Endothelial cell of umbilical vein (primary cell): ENCODE results near the gene ZNF609. TPM values are rescaled to one million over a fixed set of nuclear protein-coding genes. Genes with fewer than 3 reads are reported as not detected.

Source experiments
- BruUV-seq: library from RNA; stranded (reverse); fragments of 400-500 nt; replicated peaks from 2 replicates; lab custom pipeline; 2021; lab: Mats Ljungman, UMichigan
- CTCF ChIA-PET: fragments of 300-600, 350-600 bp; sonication (Branson Sonifier 250); formaldehyde crosslinking; loops from one replicate; lab custom pipeline; 2021; ENCODE audit warnings: antibody characterized with exemption, inconsistent platforms; lab: Charles Lee
- POLR2A ChIA-PET: fragments of 300-600, 350-600 bp; sonication (Branson Sonifier 250); formaldehyde crosslinking; loops from one replicate; lab custom pipeline; 2021; ENCODE audit warnings: antibody characterized with exemption, inconsistent platforms; lab: Charles Lee
- DNase-seq: peaks from one replicate; pipeline ENCODE4 v3.0.0-alpha.2; 2011; ENCODE audit warnings: low read depth, low spot score
- FAIRE-seq: peaks from 2 replicates; lab custom pipeline; 2011; peaks lifted over from hg19 to GRCh38; lab: Jason Lieb, UNC
- H2AFZ ChIP-seq: 2 replicates; pipeline ENCODE4 v1.6.0; 2012; ENCODE audit warnings: low read depth, low read length, control low read depth, inconsistent platforms
- H3K27ac ChIP-seq: 2 replicates; pipeline ENCODE4 v1.5.1; 2011; ENCODE audit warnings: low read depth, mild to moderate bottlenecking, control low read depth, low read length, moderate library complexity; ENCODE audit not compliant: insufficient read depth
- H3K27me3 ChIP-seq, 2 experiments: 2 replicates each; pipeline versions ENCODE4 v1.6.0 to v1.6.1; 2011; ENCODE audit warnings: low read length in 2 of 2, mixed read lengths in 1 of 2; ENCODE audit not compliant: control insufficient read depth in 2 of 2, insufficient read depth in 2 of 2
- H3K36me3 ChIP-seq, 2 experiments: 2 replicates in 1 of 2; 3 replicates in 1 of 2; pipeline ENCODE4 v1.5.1; 2011; ENCODE audit warnings: low read length in 2 of 2, mild to moderate bottlenecking in 1 of 2, moderate library complexity in 1 of 2; ENCODE audit not compliant: control insufficient read depth in 2 of 2, insufficient read depth in 2 of 2; ENCODE audit errors: extremely low read depth in 1 of 2
- H3K4me1 ChIP-seq: 3 replicates; pipeline ENCODE4 v1.5.1; 2011; ENCODE audit warnings: mild to moderate bottlenecking, low read length; ENCODE audit not compliant: control insufficient read depth, insufficient read depth; ENCODE audit errors: extremely low read depth
- H3K4me2 ChIP-seq: 2 replicates; pipeline ENCODE4 v1.6.1; 2011; ENCODE audit warnings: low read length, control low read depth, mixed read lengths; ENCODE audit not compliant: insufficient read depth
- H3K4me3 ChIP-seq, 3 experiments: fragments of 200-600 bp in 1 of 3; sonication (generic), shearing (Covaris generic) in 1 of 3; replicated peaks in 1 of 3; 2 replicates each; pipeline ENCODE4 v1.5.1; 2011 to 2016; ENCODE audit warnings: control low read depth in 3 of 3, low read length in 3 of 3, mild to moderate bottlenecking in 2 of 3, inconsistent platforms in 1 of 3, low read depth in 1 of 3, moderate library complexity in 1 of 3; ENCODE audit not compliant: insufficient read depth in 1 of 3
- H3K79me2 ChIP-seq: 2 replicates; pipeline ENCODE4 v1.6.0; 2012; ENCODE audit warnings: low read length, inconsistent platforms; ENCODE audit not compliant: control insufficient read depth, insufficient read depth
- H3K9ac ChIP-seq: replicated peaks from 2 replicates; pipeline ENCODE3; 2011; ENCODE audit warnings: low read length, control low read depth; ENCODE audit not compliant: insufficient read depth; ENCODE audit errors: extremely low read depth
- H3K9me1 ChIP-seq: replicated peaks from 3 replicates; pipeline ENCODE4 v1.6.0; 2011; ENCODE audit warnings: mild to moderate bottlenecking, low read length; ENCODE audit not compliant: control insufficient read depth, insufficient read depth; ENCODE audit errors: extremely low read depth
- H3K9me3 ChIP-seq: replicated peaks from 2 replicates; pipeline ENCODE4 v1.5.1; 2012; ENCODE audit warnings: low read length, inconsistent platforms; ENCODE audit not compliant: control insufficient read depth, insufficient read depth
- H4K20me1 ChIP-seq: replicated peaks from 2 replicates; pipeline ENCODE3; 2011; ENCODE audit warnings: mild to moderate bottlenecking, low read length; ENCODE audit not compliant: control insufficient read depth, insufficient read depth; ENCODE audit errors: extremely low read depth
- CTCF ChIP-seq, 2 donors: IDR thresholded peaks; 1 replicate in 1 of 2; 2 replicates in 1 of 2; pipeline ENCODE4 v1.5.1; 2011; ENCODE audit warnings: low read length in 2 of 2, mild to moderate bottlenecking in 2 of 2, moderate library complexity in 2 of 2, control low read depth in 1 of 2, inconsistent platforms in 1 of 2, low read depth in 1 of 2; ENCODE audit not compliant: insufficient read depth in 1 of 2; ENCODE audit errors: extremely low read depth in 1 of 2
- EZH2 ChIP-seq: IDR thresholded peaks from 2 replicates; pipeline ENCODE4 v1.6.1; 2012; ENCODE audit warnings: borderline replicate concordance, low read depth, mild to moderate bottlenecking, moderate library complexity, low read length, inconsistent platforms; ENCODE audit not compliant: severe bottlenecking
- FOS ChIP-seq: IDR thresholded peaks from 2 replicates; pipeline ENCODE4 v1.6.1; 2011; ENCODE audit warnings: mild to moderate bottlenecking, low read length, moderate library complexity, borderline replicate concordance; ENCODE audit not compliant: insufficient read depth
- GATA2 ChIP-seq: IDR thresholded peaks from 2 replicates; pipeline ENCODE4 v1.7.0; 2011; ENCODE audit warnings: low read depth, mild to moderate bottlenecking, moderate library complexity, mixed read lengths, low read length; ENCODE audit not compliant: insufficient read length, insufficient read depth
- JUN ChIP-seq: IDR thresholded peaks from 2 replicates; pipeline ENCODE4 v1.6.1; 2011; ENCODE audit warnings: borderline replicate concordance, low read depth; ENCODE audit not compliant: insufficient read length, insufficient read depth
- MAX ChIP-seq: IDR thresholded peaks from 2 replicates; pipeline ENCODE4 v1.6.1; 2011; ENCODE audit not compliant: insufficient read depth, insufficient read length
- MYC ChIP-seq: IDR thresholded peaks from one replicate; pipeline ENCODE4 v1.6.1; 2011; ENCODE audit warnings: mild to moderate bottlenecking, low read depth, low read length
- POLR2A ChIP-seq: IDR thresholded peaks from 2 replicates; pipeline ENCODE4 v1.6.1; 2012; ENCODE audit warnings: low read depth, mild to moderate bottlenecking, control low read depth, low read length
- POLR2AphosphoS5 ChIP-seq: IDR thresholded peaks from 2 replicates; pipeline ENCODE4 v1.6.1; 2012; ENCODE audit warnings: low read depth, mild to moderate bottlenecking, control low read depth, low read length, moderate library complexity; ENCODE audit not compliant: insufficient read depth
- dilution Hi-C: fragments of 300-500 bp; cut with MboI; formaldehyde crosslinking; loops from one replicate; pipeline ENCODE4 v1.15.0; 2019; ENCODE audit warnings: low sequenced_read_pairs; ENCODE audit not compliant: extremely low pct_ligation_motif_present
- intact Hi-C: fragments of 100-400 bp; cut with micrococcal nuclease; formaldehyde crosslinking; loops from one replicate; pipeline ENCODE4 v1.10.0; 2022
- polyA plus RNA-seq, 4 experiments: library from polyadenylated mRNA; depleted of rRNA in 3 of 4; stranded (reverse) in 3 of 4; unstranded in 1 of 4; fragments of >200 nt; gene quantifications; 2 replicates each; pipeline versions ENCODE4 v1.2.1 to v1.2.3, GENCODE V29; 2011 to 2012; ENCODE audit warnings: missing spikeins in 1 of 4
- total RNA-seq: library from RNA; stranded (reverse); gene quantifications from 2 replicates; pipeline ENCODE4 v1.2.3, GENCODE V29; 2021

Gene ZNF609
- total and polyA plus RNA-seq, 2 donors (not counting 3 experiments of a cell fraction or from before 2014, with no cell fraction given) = 18.2 to 49.6 TPM

DNA sequence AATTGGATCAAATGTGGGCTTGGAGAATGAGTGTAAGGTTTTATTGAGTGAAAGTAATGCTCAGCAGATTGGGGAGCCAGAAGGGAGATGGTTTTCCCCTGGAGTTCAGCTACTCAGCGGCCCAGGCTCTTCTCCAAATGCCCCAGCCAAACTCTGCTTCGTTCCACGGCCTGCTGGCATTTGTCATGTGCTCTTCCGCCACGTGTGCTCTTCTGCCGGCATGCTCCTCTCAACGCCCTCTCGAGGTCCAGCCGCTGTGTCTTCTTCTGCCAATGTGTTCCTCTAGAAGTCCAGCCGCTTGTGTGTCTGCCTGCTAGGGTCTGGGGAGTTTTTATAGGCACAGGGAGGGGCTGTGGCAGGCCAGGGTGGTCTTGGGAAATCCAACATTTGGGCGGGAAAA, 158.2 kb downstream of the ZNF609 start:
- Histone ChIP-seq H4K20me1 (peaks cover 8% of the 10 kb centered on the region), H3K9ac (no peak overlapping the region), H3K4me1 (no peaks in the 10 kb centered on the region), H3K27ac (no peak overlapping the region), H2AFZ (no peak overlapping the region), H3K4me3 (no peak overlapping the region), H3K9me3 (no peaks in the 10 kb centered on the region), H3K9me1 (no peaks in the 10 kb centered on the region), H3K27me3 (no peaks in the 10 kb centered on the region), H3K4me2 (no peak overlapping the region), H3K36me3 (peaks cover 0 to 2% of the 10 kb centered on the region in 2 experiments), H3K79me2 (peaks cover 64% of the 10 kb centered on the region)
- POLR2A ChIA-PET = no interaction called here
- BruUV-seq = no TSS peak
- no peak for FAIRE-seq
- dilution Hi-C loops = no loop called here
- CTCF ChIA-PET = interaction anchor here (1.0 to 1.9 kb wide), 3 partner anchors 11 to 111 kb away, joined by 3 to 8 read pairs (median 3); no protein-coding TSS in a partner anchor
- DNase-seq = no peak
- intact Hi-C loops = no loop called here
- TF ChIP-seq GATA2 (no peak), POLR2A (no peak), POLR2AphosphoS5 (no peak), FOS (no peak), MAX (no peak), JUN (no peak), EZH2 (no peak), MYC (no peak), CTCF (IDR thresholded peaks at IDR 0.05; ENCODE audit: extremely low read depth in 1 of 2, insufficient read depth in 1 of 2, low read depth in 1 of 2, low read length in 2 of 2) (no peak)
